GM18498 (cell line): ENCODE data around the gene MMP13.
"Not testable (repeated sequence)": the region's sequence is repeated elsewhere in the genome, so short reads cannot be mapped to it uniquely, and the experiment has no call there.

Experiments used
- ATAC-seq: cut with Tn5 transposase; IDR thresholded peaks from one replicate; pipeline ENCODE4 v1.9.1; 2021; ENCODE audit warnings: mild to moderate bottlenecking, moderate library complexity; ENCODE audit not compliant: unreplicated experiment

MMP13 gene

GRCh38 chr11:102903895-102904294, 51.6 kb downstream of the MMP13 start:
- not testable (repeated sequence) for ATAC-seq

- ATAC-seq = no peak
Measured at GRCh38 chr11:102900346-102900745, 55.2 kb downstream of the MMP13 start.
